ENCODE data around the gene EGR1. TPM values are rescaled to one million over a fixed set of nuclear protein-coding genes. Genes with fewer than 3 reads are reported as not detected.

Gene EGR1
- total RNA-seq, 3 donors from 2014 or later = 16.8 to 90.0 (median 23.5) TPM

DNA sequence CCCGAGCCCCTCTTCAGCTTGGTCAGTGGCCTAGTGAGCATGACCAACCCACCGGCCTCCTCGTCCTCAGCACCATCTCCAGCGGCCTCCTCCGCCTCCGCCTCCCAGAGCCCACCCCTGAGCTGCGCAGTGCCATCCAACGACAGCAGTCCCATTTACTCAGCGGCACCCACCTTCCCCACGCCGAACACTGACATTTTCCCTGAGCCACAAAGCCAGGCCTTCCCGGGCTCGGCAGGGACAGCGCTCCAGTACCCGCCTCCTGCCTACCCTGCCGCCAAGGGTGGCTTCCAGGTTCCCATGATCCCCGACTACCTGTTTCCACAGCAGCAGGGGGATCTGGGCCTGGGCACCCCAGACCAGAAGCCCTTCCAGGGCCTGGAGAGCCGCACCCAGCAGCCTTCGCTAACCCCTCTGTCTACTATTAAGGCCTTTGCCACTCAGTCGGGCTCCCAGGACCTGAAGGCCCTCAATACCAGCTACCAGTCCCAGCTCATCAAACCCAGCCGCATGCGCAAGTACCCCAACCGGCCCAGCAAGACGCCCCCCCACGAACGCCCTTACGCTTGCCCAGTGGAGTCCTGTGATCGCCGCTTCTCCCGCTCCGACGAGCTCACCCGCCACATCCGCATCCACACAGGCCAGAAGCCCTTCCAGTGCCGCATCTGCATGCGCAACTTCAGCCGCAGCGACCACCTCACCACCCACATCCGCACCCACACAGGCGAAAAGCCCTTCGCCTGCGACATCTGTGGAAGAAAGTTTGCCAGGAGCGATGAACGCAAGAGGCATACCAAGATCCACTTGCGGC, 1.8 kb downstream of the EGR1 start:
- intact Hi-C loops (cut with DNase I, micrococcal nuclease) = no loop called here
- Histone ChIP-seq H3K4me1 (ENCODE audit: low read depth) (peaks cover 13% of the 10 kb centered on the region), H3K9me3 (no peaks in the 10 kb centered on the region), H3K4me3 (no peak overlapping the region), H3K36me3 (ENCODE audit: low read depth) (no peaks in the 10 kb centered on the region)
- TF ChIP-seq, protein P1, sequence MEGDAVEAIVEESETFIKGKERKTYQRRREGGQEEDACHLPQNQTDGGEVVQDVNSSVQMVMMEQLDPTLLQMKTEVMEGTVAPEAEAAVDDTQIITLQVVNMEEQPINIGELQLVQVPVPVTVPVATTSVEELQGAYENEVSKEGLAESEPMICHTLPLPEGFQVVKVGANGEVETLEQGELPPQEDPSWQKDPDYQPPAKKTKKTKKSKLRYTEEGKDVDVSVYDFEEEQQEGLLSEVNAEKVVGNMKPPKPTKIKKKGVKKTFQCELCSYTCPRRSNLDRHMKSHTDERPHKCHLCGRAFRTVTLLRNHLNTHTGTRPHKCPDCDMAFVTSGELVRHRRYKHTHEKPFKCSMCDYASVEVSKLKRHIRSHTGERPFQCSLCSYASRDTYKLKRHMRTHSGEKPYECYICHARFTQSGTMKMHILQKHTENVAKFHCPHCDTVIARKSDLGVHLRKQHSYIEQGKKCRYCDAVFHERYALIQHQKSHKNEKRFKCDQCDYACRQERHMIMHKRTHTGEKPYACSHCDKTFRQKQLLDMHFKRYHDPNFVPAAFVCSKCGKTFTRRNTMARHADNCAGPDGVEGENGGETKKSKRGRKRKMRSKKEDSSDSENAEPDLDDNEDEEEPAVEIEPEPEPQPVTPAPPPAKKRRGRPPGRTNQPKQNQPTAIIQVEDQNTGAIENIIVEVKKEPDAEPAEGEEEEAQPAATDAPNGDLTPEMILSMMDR (IDR thresholded peaks at IDR 0.05) = no peak
- DNase-seq (peak in 2 of 3 donors; percentile 60 to 65), ATAC-seq (no peak)

DNA sequence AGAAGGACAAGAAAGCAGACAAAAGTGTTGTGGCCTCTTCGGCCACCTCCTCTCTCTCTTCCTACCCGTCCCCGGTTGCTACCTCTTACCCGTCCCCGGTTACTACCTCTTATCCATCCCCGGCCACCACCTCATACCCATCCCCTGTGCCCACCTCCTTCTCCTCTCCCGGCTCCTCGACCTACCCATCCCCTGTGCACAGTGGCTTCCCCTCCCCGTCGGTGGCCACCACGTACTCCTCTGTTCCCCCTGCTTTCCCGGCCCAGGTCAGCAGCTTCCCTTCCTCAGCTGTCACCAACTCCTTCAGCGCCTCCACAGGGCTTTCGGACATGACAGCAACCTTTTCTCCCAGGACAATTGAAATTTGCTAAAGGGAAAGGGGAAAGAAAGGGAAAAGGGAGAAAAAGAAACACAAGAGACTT, 2.4 kb downstream of the EGR1 start:
- DNase-seq (no peak), ATAC-seq (no peak)
- Histone ChIP-seq H3K4me3 (no peak overlapping the region), H3K36me3 (ENCODE audit: low read depth) (no peaks in the 10 kb centered on the region), H3K4me1 (ENCODE audit: low read depth) (peaks cover 13% of the 10 kb centered on the region), H3K9me3 (no peaks in the 10 kb centered on the region)
- TF ChIP-seq, protein P1 (IDR thresholded peaks at IDR 0.05) = no peak
- intact Hi-C loops (cut with DNase I, micrococcal nuclease) = no loop called here

GRCh38 chr5:138468133-138468965, 3.1 kb downstream of the EGR1 start:
- ATAC-seq (no peak), DNase-seq (no peak)
- no peak overlapping the region for H3K4me3 ChIP-seq
- TF ChIP-seq, protein P1 (IDR thresholded peaks at IDR 0.05) = no peak
- H3K9me3 ChIP-seq = no peaks in the 10 kb centered on the region
- H3K36me3 ChIP-seq (ENCODE audit: low read depth) = no peaks in the 10 kb centered on the region
- intact Hi-C loops (cut with DNase I, micrococcal nuclease) = no loop called here
- peaks cover 12% of the 10 kb centered on the region for H3K4me1 ChIP-seq (ENCODE audit: low read depth)

DNA sequence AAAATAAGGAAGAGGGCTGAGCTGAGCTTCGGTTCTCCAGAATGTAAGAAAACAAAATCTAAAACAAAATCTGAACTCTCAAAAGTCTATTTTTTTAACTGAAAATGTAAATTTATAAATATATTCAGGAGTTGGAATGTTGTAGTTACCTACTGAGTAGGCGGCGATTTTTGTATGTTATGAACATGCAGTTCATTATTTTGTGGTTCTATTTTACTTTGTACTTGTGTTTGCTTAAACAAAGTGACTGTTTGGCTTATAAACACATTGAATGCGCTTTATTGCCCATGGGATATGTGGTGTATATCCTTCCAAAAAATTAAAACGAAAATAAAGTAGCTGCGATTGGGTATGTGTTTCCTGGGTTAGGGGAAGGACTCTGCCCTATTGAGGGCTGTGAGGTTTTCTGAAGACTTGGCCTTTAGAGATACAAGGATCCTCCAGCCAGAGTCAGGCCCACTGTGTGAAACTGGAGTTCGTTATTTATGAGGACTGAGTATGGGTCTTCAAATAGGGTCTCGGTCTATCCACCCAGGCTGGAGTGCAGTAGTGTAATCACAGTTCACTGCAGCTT, 3.8 kb downstream of the EGR1 start:
- ATAC-seq (no peak), DNase-seq (no peak)
- H3K4me1 ChIP-seq (ENCODE audit: low read depth) = peaks cover 10% of the 10 kb centered on the region
- H3K9me3 ChIP-seq = no peaks in the 10 kb centered on the region
- H3K4me3 ChIP-seq = no peak overlapping the region
- H3K36me3 ChIP-seq (ENCODE audit: low read depth) = no peaks in the 10 kb centered on the region
- TF ChIP-seq, protein P1 (IDR thresholded peaks at IDR 0.05) = no peak
- intact Hi-C loops (cut with DNase I, micrococcal nuclease) = no loop called here

DNA sequence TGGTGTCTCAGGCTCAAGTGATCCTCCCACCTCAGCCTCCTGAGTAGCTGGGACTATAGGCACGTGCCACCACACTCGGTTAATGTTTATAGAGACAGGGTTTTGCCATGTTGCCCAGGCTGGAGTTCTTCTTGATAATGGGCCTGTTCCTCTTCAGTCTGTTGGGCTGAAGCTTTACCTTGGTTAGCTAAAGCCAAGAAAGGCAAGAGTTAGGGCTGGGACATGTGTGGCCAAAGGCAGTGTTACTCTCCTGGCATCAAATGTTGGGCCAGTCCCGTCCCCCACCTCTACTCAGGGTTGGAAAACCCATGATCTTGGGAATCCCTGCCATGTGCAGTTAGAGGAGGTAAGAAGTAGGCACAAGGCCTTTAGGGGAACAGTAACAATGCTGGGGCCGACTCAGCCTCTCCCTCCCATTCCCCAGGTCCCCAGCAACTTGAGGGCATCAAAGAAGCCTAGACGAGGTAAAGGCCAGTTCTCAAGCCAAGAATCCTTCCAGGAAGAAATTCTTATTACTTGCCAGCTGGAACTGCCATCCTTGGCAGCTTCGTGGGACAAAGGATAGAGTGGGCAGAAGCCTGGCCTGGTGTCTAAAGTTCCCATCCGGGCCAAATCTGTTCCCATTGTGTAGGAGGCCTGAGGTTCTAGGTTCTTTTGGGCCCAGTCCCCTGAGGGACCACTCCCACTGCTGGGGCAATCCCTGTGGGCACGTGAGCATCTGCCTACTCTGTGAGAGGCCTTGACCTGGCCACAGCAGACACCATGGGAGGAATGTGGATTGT, 4.5 kb downstream of the EGR1 start:
- no peak overlapping the region for H3K4me3 ChIP-seq
- DNase-seq (no peak), ATAC-seq (peak; percentile 2)
- TF ChIP-seq, protein P1 (IDR thresholded peaks at IDR 0.05) = no peak
- no peaks in the 10 kb centered on the region for H3K36me3 ChIP-seq (ENCODE audit: low read depth)
- intact Hi-C loops (cut with DNase I, micrococcal nuclease) = no loop called here
- H3K9me3 ChIP-seq = no peaks in the 10 kb centered on the region
- peaks cover 10% of the 10 kb centered on the region for H3K4me1 ChIP-seq (ENCODE audit: low read depth)

All from mucosa of descending colon (tissue), 3 donors.